ENCODE data around the gene TRPM3.

Gene TRPM3

GRCh38 chr9:70539526-70539925 lies 581.9 kb downstream of the TRPM3 start:
- DNase-seq = no peak

- no peak for DNase-seq
These were observed 582.4 kb downstream of the TRPM3 start for GRCh38 chr9:70539001-70539400.

- DNase-seq = no peak
These were observed 584.3 kb downstream of the TRPM3 start for GRCh38 chr9:70537084-70537483.

GRCh38 chr9:70535546-70536323 lies 585.7 kb downstream of the TRPM3 start:
- no peak for DNase-seq

- peak; percentile 73 for DNase-seq
These were observed 587.0 kb downstream of the TRPM3 start for GRCh38 chr9:70534471-70534870.

GRCh38 chr9:70534061-70534460 lies 587.4 kb downstream of the TRPM3 start:
- peak; percentile 58 for DNase-seq

GRCh38 chr9:70533492-70533891 lies 587.9 kb downstream of the TRPM3 start:
- no peak for DNase-seq

GRCh38 chr9:70532716-70533115 lies 588.7 kb downstream of the TRPM3 start:
- DNase-seq = no peak

GRCh38 chr9:70531311-70531710 lies 590.1 kb downstream of the TRPM3 start:
- no peak for DNase-seq

- no peak for DNase-seq
These were observed 590.7 kb downstream of the TRPM3 start for GRCh38 chr9:70530716-70531115.

- DNase-seq = no peak
These were observed 591.6 kb downstream of the TRPM3 start for GRCh38 chr9:70529833-70530232.

- no peak for DNase-seq
These were observed 592.0 kb downstream of the TRPM3 start for GRCh38 chr9:70529377-70529776.

- no peak for DNase-seq
These were observed 594.5 kb downstream of the TRPM3 start for GRCh38 chr9:70526902-70527301.

- peak; percentile 51 for DNase-seq
These were observed 595.9 kb downstream of the TRPM3 start for GRCh38 chr9:70525519-70525918.

GRCh38 chr9:70519912-70520724 lies 601.3 kb downstream of the TRPM3 start:
- no peak for DNase-seq

- no peak for DNase-seq
These were observed 603.4 kb downstream of the TRPM3 start for GRCh38 chr9:70517926-70518610.

- DNase-seq = no peak
These were observed 607.1 kb downstream of the TRPM3 start for GRCh38 chr9:70514273-70514672.

- DNase-seq = no peak
These were observed 609.6 kb downstream of the TRPM3 start for GRCh38 chr9:70511858-70512257.

GRCh38 chr9:70510157-70510770 lies 611.2 kb downstream of the TRPM3 start:
- DNase-seq = no peak

GRCh38 chr9:70506159-70506558 lies 615.3 kb downstream of the TRPM3 start:
- no peak for DNase-seq

GRCh38 chr9:70504834-70505233 lies 616.6 kb downstream of the TRPM3 start:
- peak; percentile 44 for DNase-seq

GRCh38 chr9:70502690-70503089 lies 618.7 kb downstream of the TRPM3 start:
- no peak for DNase-seq

- no peak for DNase-seq
These were observed 620.6 kb downstream of the TRPM3 start for GRCh38 chr9:70500793-70501192.
